A549 (cell line): ENCODE results near the gene ARMH3. TPM values are rescaled to one million over a fixed set of nuclear protein-coding genes. Genes with fewer than 3 reads are reported as not detected.
A peak's percentile ranks its signal among the peaks of the same experiment; 100 is the strongest.

Experiments used
- ATAC-seq, 2 experiments: fragments of 200-7000 bp in 1 of 2; fragments of >200 bp in 1 of 2; cut with Nextera tagmentation in 1 of 2; cut with Tn5 transposase in 1 of 2; 3 replicates each; pipeline versions ENCODE4 v1.8.0 to v1.9.1; 2018 to 2020; ENCODE audit warnings: mild to moderate bottlenecking in 1 of 2, moderate library complexity in 1 of 2
- CTCF ChIA-PET: fragments of 300-600 bp; sonication (Branson Sonifier 250); formaldehyde crosslinking; extraction: SDS; loops from one replicate; lab custom pipeline; 2021; ENCODE audit warnings: antibody characterized with exemption, inconsistent platforms; lab: Yijun Ruan, JAX
- POLR2A ChIA-PET: fragments of 350-600 bp; formaldehyde crosslinking; extraction: SDS; loops from one replicate; lab custom pipeline; 2021; ENCODE audit warnings: antibody characterized with exemption, inconsistent platforms; lab: Yijun Ruan, JAX
- DNase-seq, 2 experiments: peaks; one replicate each; pipeline versions ENCODE4 v3.0.0 to v3.0.0-alpha.2; 2011 to 2016; ENCODE audit warnings: low read depth in 1 of 2, low spot score in 1 of 2
- FAIRE-seq: peaks from 2 replicates; lab custom pipeline; 2011; peaks lifted over from hg19 to GRCh38; lab: Jason Lieb, UNC
- H3K27ac ChIP-seq, 2 experiments: fragments of >200 bp; sonication (Bioruptor Twin); formaldehyde crosslinking; 3 replicates each; pipeline ENCODE4 v1.5.1; 2016 to 2017
- H3K4me1 ChIP-seq: fragments of >200 bp; sonication (Bioruptor Twin); formaldehyde crosslinking; 3 replicates; pipeline ENCODE4 v1.6.1; 2016
- H3K4me2 ChIP-seq: fragments of >200 bp; sonication (Bioruptor Twin); formaldehyde crosslinking; 3 replicates; pipeline ENCODE4 v1.6.1; 2016
- H3K4me3 ChIP-seq: fragments of >200 bp; sonication (Bioruptor Twin); formaldehyde crosslinking; 3 replicates; pipeline ENCODE4 v1.5.1; 2016
- H3K9me3 ChIP-seq: fragments of >200 bp; sonication (Bioruptor Twin); formaldehyde crosslinking; 3 replicates; pipeline ENCODE4 v1.6.1; 2016
- CBX8 ChIP-seq: fragments of 200-600 bp; sonication (generic); IDR thresholded peaks from 2 replicates; pipeline ENCODE4 v1.6.1; 2016
- CHD4 ChIP-seq: fragments of 200-600 bp; sonication (generic); IDR thresholded peaks from 2 replicates; pipeline ENCODE4 v1.6.1; 2016; ENCODE audit warnings: antibody characterized with exemption, mild to moderate bottlenecking, borderline replicate concordance
- ESRRA ChIP-seq: fragments of 150-350 bp; IDR thresholded peaks from 2 replicates; pipeline ENCODE4 v1.6.1; 2014; ENCODE audit warnings: mild to moderate bottlenecking, low read length, borderline replicate concordance
- HES2 ChIP-seq: fragments of >200 bp; sonication (Bioruptor Twin); formaldehyde crosslinking; IDR thresholded peaks from 2 replicates; pipeline ENCODE4 v1.6.1; 2016
- HMGXB4 ChIP-seq: fragments of 250-450 bp; sonication (Bioruptor Pico); IDR thresholded peaks from 2 replicates; pipeline ENCODE4 v1.5.0; 2021; ENCODE audit warnings: mild to moderate bottlenecking, moderate library complexity, borderline replicate concordance
- HOXA7 ChIP-seq: fragments of 250-450 bp; sonication (Bioruptor Pico); IDR thresholded peaks from 2 replicates; pipeline ENCODE4 v1.5.0; 2020; ENCODE audit warnings: mild to moderate bottlenecking, moderate library complexity
- HOXB5 ChIP-seq: fragments of 250-450 bp; sonication (Bioruptor Pico); IDR thresholded peaks from 2 replicates; pipeline ENCODE4 v1.5.0; 2020; ENCODE audit warnings: mild to moderate bottlenecking, moderate library complexity
- JUN ChIP-seq, 2 experiments: fragments of >200 bp; sonication (Bioruptor Twin); formaldehyde crosslinking; IDR thresholded peaks; 2 replicates in 1 of 2; 3 replicates in 1 of 2; pipeline ENCODE4 v1.6.1; 2016 to 2017
- MAFK ChIP-seq: fragments of 450-650 bp; IDR thresholded peaks from 2 replicates; pipeline ENCODE4 v1.6.1; 2014; ENCODE audit not compliant: partially characterized antibody
- MAX ChIP-seq: IDR thresholded peaks from 2 replicates; pipeline ENCODE4 v1.6.1; 2012
- MAZ ChIP-seq: fragments of 150-350 bp; IDR thresholded peaks from 2 replicates; pipeline ENCODE4 v1.6.1; 2014; ENCODE audit warnings: antibody characterized with exemption, low read depth, low read length, borderline replicate concordance
- NFE2L2 ChIP-seq: fragments of 150-350 bp; conservative IDR thresholded peaks from 2 replicates; pipeline ENCODE4 v1.6.1; 2014; ENCODE audit warnings: low read length
- RAD21 ChIP-seq, 2 experiments: fragments of >200 bp in 1 of 2; sonication (Bioruptor Twin) in 1 of 2; formaldehyde crosslinking in 1 of 2; IDR thresholded peaks in 1 of 2; conservative IDR thresholded peaks in 1 of 2; 2 replicates in 1 of 2; 3 replicates in 1 of 2; pipeline ENCODE4 v1.6.1; 2012 to 2018; ENCODE audit warnings: inconsistent platforms in 1 of 2
- REST ChIP-seq: fragments of 200-600 bp; sonication (generic); IDR thresholded peaks from 2 replicates; pipeline ENCODE4 v1.6.1; 2016; ENCODE audit warnings: antibody characterized with exemption, mild to moderate bottlenecking, moderate library complexity
- RNF2 ChIP-seq: fragments of 200-600 bp; sonication (generic); IDR thresholded peaks from 2 replicates; pipeline ENCODE4 v1.6.1; 2016; ENCODE audit warnings: low read depth, mild to moderate bottlenecking, antibody characterized with exemption, moderate library complexity, borderline replicate concordance
- SMC3 ChIP-seq: fragments of >200 bp; sonication (Bioruptor Twin); formaldehyde crosslinking; IDR thresholded peaks from 3 replicates; pipeline ENCODE4 v1.6.1; 2018; ENCODE audit warnings: inconsistent platforms
- SREBF2 ChIP-seq: fragments of 450-650 bp; IDR thresholded peaks from 2 replicates; pipeline ENCODE4 v1.6.1; 2014; ENCODE audit warnings: mild to moderate bottlenecking, moderate library complexity
- USF2 ChIP-seq: fragments of 450-650 bp; IDR thresholded peaks from 2 replicates; pipeline ENCODE4 v1.6.1; 2014; ENCODE audit warnings: antibody characterized with exemption
- ZC3H11A ChIP-seq: fragments of 450-650 bp; IDR thresholded peaks from 2 replicates; pipeline ENCODE4 v1.6.1; 2014; ENCODE audit warnings: antibody characterized with exemption, mild to moderate bottlenecking
- WGBS: methylation state at CpG from one replicate; pipeline ENCODE4 v1.1.6; 2017; ENCODE audit errors: missing lambda C conversion rate; 5-methylcytosine and 5-hydroxymethylcytosine counted together
- polyA plus RNA-seq, 4 experiments: library from polyadenylated mRNA; depleted of rRNA in 3 of 4; stranded (reverse); fragments of >200 nt; fragmentation: RNase III in 1 of 4; extraction: RNeasy Plus Mini Kit Qiagen cat#74134 plus additional on column Dnase treatment in 1 of 4; gene quantifications; 2 replicates in 3 of 4; 3 replicates in 1 of 4; pipeline ENCODE4 v1.2.3, GENCODE V29; 2011 to 2017

The ARMH3 gene
- polyA plus RNA-seq, 2 of the 4 experiments (the other 2 are of a cell fraction), result 12.7 to 17.3 TPM

- 76% methylated on average over 6 of the region's 6 CpGs for WGBS
- DNase-seq (no peak), ATAC-seq (no peak), FAIRE-seq (no peak)
- CTCF ChIA-PET, result interaction anchor here (4.3 kb wide), 1 partner anchor 36 kb away, joined by 19 read pairs; no protein-coding TSS in a partner anchor
- Histone ChIP-seq H3K4me1 (peaks cover 19% of the 10 kb centered on the region), H3K27ac (no peak overlapping the region), H3K4me3 (no peak overlapping the region)
- POLR2A ChIA-PET, result no interaction called here
- TF ChIP-seq HES2 (no peak), ESRRA (no peak), CBX8 (no peak), RNF2 (no peak), ZC3H11A (no peak), USF2 (no peak), MAX (no peak), HOXA7 (no peak)
- TF ChIP-seq, all 56 proteins: peak for 0
- H3K9me3 ChIP-seq, result no peaks in the 10 kb centered on the region
- H3K4me2 ChIP-seq, result peak overlapping the region; percentile 11; the same call in 1 of the 3 replicates
Observed at GRCh38 chr10:101974091-101974971, 81.6 kb downstream of the ARMH3 start.

GRCh38 chr10:101972761-101973160 is 83.2 kb downstream of the ARMH3 start:
- no peak overlapping the region for H3K4me3 ChIP-seq
- no peak for TF ChIP-seq JUN (IDR thresholded peaks at IDR 0.05)
- TF ChIP-seq SREBF2, result no peak
- no peak for TF ChIP-seq HOXB5 (CRISPR knock-in tag)
- TF ChIP-seq MAFK, result peak; percentile 96
- TF ChIP-seq SMC3, result no peak
- TF ChIP-seq MAZ, result no peak
- no peak for TF ChIP-seq RAD21 (conservative IDR thresholded peaks at IDR 0.05 in 1 of 2, IDR thresholded peaks at IDR 0.05 in 1 of 2)
- 0 out of 2 replicates have a peak, but pooled peaks have one; percentile 11 for TF ChIP-seq NFE2L2
- TF ChIP-seq HMGXB4 (CRISPR knock-in tag), result no peak
- no peak for TF ChIP-seq CHD4
- no peak for TF ChIP-seq REST
- H3K27ac ChIP-seq, result peak overlapping the region in 1 of 2 experiments; percentile 24; a peak in 1 of 6 replicates
- FAIRE-seq, result no peak
- no peak for DNase-seq
- no peaks in the 10 kb centered on the region for H3K9me3 ChIP-seq
- ChIA-PET POLR2A (interaction anchor here (0.6 kb wide), 1 partner anchor 1060 kb away, joined by 3 read pairs; no protein-coding TSS in a partner anchor), CTCF (interaction anchor here (0.7 to 4.3 kb wide), 8 partner anchors 10 to 191 kb away, joined by 3 to 19 read pairs (median 4); partner anchors contain the start of gene OGA)
- no peak overlapping the region for H3K4me2 ChIP-seq
- 79% methylated on average over 9 of the region's 9 CpGs for WGBS
- H3K4me1 ChIP-seq, result peaks cover 19% of the 10 kb centered on the region
- no peak for ATAC-seq
